ENCODE measurements around the gene POT1.

GRCh38 chr7:124796771-124797170 lies 132.9 kb downstream of the POT1 start:
- TF ChIP-seq CTCF (conservative IDR thresholded peaks at IDR 0.05 in 1 of 2, IDR thresholded peaks at IDR 0.05 in 1 of 2; ENCODE audit: extremely low read depth in 1 of 2, insufficient read depth in 1 of 2, low read depth in 1 of 2, low read length in 2 of 2) (no peak), EZH2 (IDR thresholded peaks at IDR 0.05; ENCODE audit: borderline replicate concordance, low read length) (no peak)
